HepG2 (cell line): ENCODE results near the gene CCDC120. TPM values are rescaled to one million over a fixed set of nuclear protein-coding genes. Genes with fewer than 3 reads are reported as not detected.

Source experiments
- BORCS8-MEF2B ChIP-seq: sonication (generic); formaldehyde crosslinking; IDR thresholded peaks from 2 replicates; pipeline ENCODE4 v1.8.0; 2022; ENCODE audit warnings: mild to moderate bottlenecking, missing genetic modification reagents
- DNMT1 ChIP-seq: sonication (generic); formaldehyde crosslinking; IDR thresholded peaks from 2 replicates; pipeline ENCODE4 v1.5.1; 2020; ENCODE audit warnings: mild to moderate bottlenecking, missing genetic modification reagents
- ELF4 ChIP-seq: sonication (generic); formaldehyde crosslinking; IDR thresholded peaks from 2 replicates; pipeline ENCODE4 v1.5.0; 2020; ENCODE audit warnings: missing genetic modification reagents, mild to moderate bottlenecking, moderate library complexity, borderline replicate concordance
- MED1 ChIP-seq: sonication (generic); formaldehyde crosslinking; IDR thresholded peaks from 2 replicates; pipeline ENCODE4 v1.4.0; 2020; ENCODE audit warnings: missing genetic modification reagents
- MYNN ChIP-seq: sonication (generic); formaldehyde crosslinking; IDR thresholded peaks from 2 replicates; pipeline ENCODE4 v1.4.0; 2020; ENCODE audit warnings: mild to moderate bottlenecking, low read depth, missing genetic modification reagents
- MZF1 ChIP-seq: sonication (generic); formaldehyde crosslinking; IDR thresholded peaks from 2 replicates; pipeline ENCODE4 v1.8.1; 2023; ENCODE audit warnings: mild to moderate bottlenecking, missing genetic modification reagents, borderline replicate concordance
- RARA ChIP-seq: IDR thresholded peaks from 2 replicates; pipeline ENCODE4 v1.6.1; 2016; ENCODE audit warnings: missing genetic modification reagents, missing compliant biosample characterization
- RNF2 ChIP-seq: fragments of 450-650 bp; conservative IDR thresholded peaks from 2 replicates; pipeline ENCODE4 v1.6.1; 2016; ENCODE audit warnings: low read depth
- TBX3 ChIP-seq: fragments of 450-650 bp; IDR thresholded peaks from 2 replicates; pipeline ENCODE4 v1.6.1; 2017; ENCODE audit warnings: antibody characterized with exemption, mild to moderate bottlenecking, inconsistent platforms, borderline replicate concordance
- TOPORS ChIP-seq: sonication (generic); formaldehyde crosslinking; IDR thresholded peaks from 2 replicates; pipeline ENCODE4 v1.8.0; 2023; ENCODE audit warnings: mild to moderate bottlenecking, missing genetic modification reagents
- ZEB1 ChIP-seq: IDR thresholded peaks from 2 replicates; pipeline ENCODE4 v1.6.1; 2012; ENCODE audit warnings: mild to moderate bottlenecking, low read depth, inconsistent platforms; ENCODE audit not compliant: insufficient replicate concordance
- ZFP90 ChIP-seq: sonication (generic); formaldehyde crosslinking; IDR thresholded peaks from 2 replicates; pipeline ENCODE4 v1.8.0; 2022; ENCODE audit warnings: missing genetic modification reagents, mild to moderate bottlenecking, inconsistent platforms, borderline replicate concordance
- ZFX ChIP-seq: sonication (generic); formaldehyde crosslinking; IDR thresholded peaks from 2 replicates; pipeline ENCODE4 v1.4.0; 2020; ENCODE audit warnings: mild to moderate bottlenecking, low read depth, missing genetic modification reagents, moderate library complexity
- ZNF264 ChIP-seq: sonication (generic); formaldehyde crosslinking; IDR thresholded peaks from 2 replicates; pipeline ENCODE4 v1.4.0; 2020; ENCODE audit warnings: missing genetic modification reagents
- ZNF577 ChIP-seq: sonication (generic); formaldehyde crosslinking; IDR thresholded peaks from 2 replicates; pipeline ENCODE4 v1.4.0; 2020; ENCODE audit warnings: mild to moderate bottlenecking, low read depth, missing genetic modification reagents, borderline replicate concordance
- polyA plus RNA-seq, 8 experiments: library from polyadenylated mRNA; depleted of rRNA in 3 of 8; stranded (reverse) in 7 of 8; unstranded in 1 of 8; fragments of >200 nt; fragmentation: Illumina TruSeq in 4 of 8; extraction: Trizol in 4 of 8; gene quantifications; 2 replicates each; pipeline versions ENCODE4 v1.2.1 to v1.2.3, GENCODE V29; 2011 to 2016; ENCODE audit warnings: low read depth in 4 of 8, missing spikeins in 1 of 8, mixed read lengths in 1 of 8; ENCODE audit not compliant: insufficient read depth in 1 of 8
- total RNA-seq, 5 experiments: library from RNA; depleted of rRNA; stranded (reverse); fragments of >200 nt; fragmentation: Illumina TruSeq; extraction: Trizol; gene quantifications; 2 replicates each; pipeline ENCODE4 v1.2.3, GENCODE V29; 2016; ENCODE audit warnings: low read depth in 1 of 5
- TF ChIP-seq, protein P1 (sequence below): sonication (generic); formaldehyde crosslinking; IDR thresholded peaks from 2 replicates; pipeline ENCODE4 v1.4.0; 2020; ENCODE audit warnings: missing genetic modification reagents; ENCODE audit errors: not compliant biosample characterization
- TF ChIP-seq, protein P2 (sequence below), 2 experiments: sonication (generic) in 1 of 2; formaldehyde crosslinking in 1 of 2; IDR thresholded peaks; 2 replicates each; pipeline versions ENCODE4 v1.4.0 to v1.6.1; 2016 to 2020; ENCODE audit warnings: borderline replicate concordance in 1 of 2, low read depth in 1 of 2, mild to moderate bottlenecking in 1 of 2, missing genetic modification reagents in 1 of 2
- TF ChIP-seq, protein P3 (sequence below): sonication (generic); formaldehyde crosslinking; IDR thresholded peaks from 2 replicates; pipeline ENCODE4 v1.4.0; 2020; ENCODE audit warnings: missing genetic modification reagents
- TF ChIP-seq, protein P4 (sequence below): sonication (generic); formaldehyde crosslinking; IDR thresholded peaks from 2 replicates; pipeline ENCODE4 v1.8.1; 2023; ENCODE audit warnings: mild to moderate bottlenecking, inconsistent platforms, moderate library complexity, missing genetic modification reagents, borderline replicate concordance
- TF ChIP-seq, protein P5 (sequence below): sonication (generic); IDR thresholded peaks from 2 replicates; pipeline ENCODE4 v1.6.1; 2016; ENCODE audit warnings: low read depth, borderline replicate concordance
- TF ChIP-seq, protein P6 (sequence below): IDR thresholded peaks from 2 replicates; pipeline ENCODE4 v1.6.1; 2018; ENCODE audit warnings: missing genetic modification reagents, mild to moderate bottlenecking, missing compliant biosample characterization

The CCDC120 gene
- total and polyA plus RNA-seq, 2 of the 13 experiments (the other 11 are each of a cell fraction or from before 2014, with no cell fraction given), result 0.89 to 3.2 TPM

DNA sequence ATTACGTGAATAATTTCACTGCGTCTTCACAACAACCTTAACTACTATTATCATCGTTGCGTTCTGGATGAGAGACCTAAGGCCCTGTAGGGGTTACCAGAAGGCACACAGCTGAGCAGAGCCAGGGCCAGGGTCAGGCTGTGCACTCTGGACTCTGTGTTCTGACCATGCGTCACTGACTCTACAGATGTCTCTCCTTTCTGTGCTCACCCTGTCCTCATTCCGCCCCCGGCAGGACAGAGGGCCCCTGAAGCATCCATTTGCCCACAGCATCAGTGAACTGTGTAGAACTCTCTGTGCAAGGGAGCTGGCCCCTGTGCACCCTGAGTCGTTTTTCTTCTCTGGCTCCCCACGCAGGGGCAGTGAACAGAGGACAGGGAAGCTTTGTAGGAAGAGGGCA, 43.4 kb downstream of the CCDC120 start (continued):
- TF ChIP-seq MED1 (CRISPR knock-in tag) (0 out of 2 replicates have a peak, but pooled peaks have one; percentile 24), RARA (CRISPR knock-in tag) (peak; percentile 77), RNF2 (no peak), TOPORS (no peak), ZFX (peak; percentile 55), ZEB1 (no peak), BORCS8-MEF2B (CRISPR knock-in tag) (no peak), MZF1 (CRISPR knock-in tag) (no peak), ZNF577 (CRISPR knock-in tag) (no peak), TBX3 (no peak), MYNN (CRISPR knock-in tag) (no peak), ELF4 (CRISPR knock-in tag) (no peak), ZFP90 (CRISPR knock-in tag) (no peak), DNMT1 (CRISPR knock-in tag) (no peak), ZNF264 (no peak)
- TF ChIP-seq, protein P1, sequence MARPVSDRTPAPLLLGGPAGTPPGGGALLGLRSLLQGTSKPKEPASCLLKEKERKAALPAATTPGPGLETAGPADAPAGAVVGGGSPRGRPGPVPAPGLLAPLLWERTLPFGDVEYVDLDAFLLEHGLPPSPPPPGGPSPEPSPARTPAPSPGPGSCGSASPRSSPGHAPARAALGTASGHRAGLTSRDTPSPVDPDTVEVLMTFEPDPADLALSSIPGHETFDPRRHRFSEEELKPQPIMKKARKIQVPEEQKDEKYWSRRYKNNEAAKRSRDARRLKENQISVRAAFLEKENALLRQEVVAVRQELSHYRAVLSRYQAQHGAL, result no peak
- TF ChIP-seq, protein P2, sequence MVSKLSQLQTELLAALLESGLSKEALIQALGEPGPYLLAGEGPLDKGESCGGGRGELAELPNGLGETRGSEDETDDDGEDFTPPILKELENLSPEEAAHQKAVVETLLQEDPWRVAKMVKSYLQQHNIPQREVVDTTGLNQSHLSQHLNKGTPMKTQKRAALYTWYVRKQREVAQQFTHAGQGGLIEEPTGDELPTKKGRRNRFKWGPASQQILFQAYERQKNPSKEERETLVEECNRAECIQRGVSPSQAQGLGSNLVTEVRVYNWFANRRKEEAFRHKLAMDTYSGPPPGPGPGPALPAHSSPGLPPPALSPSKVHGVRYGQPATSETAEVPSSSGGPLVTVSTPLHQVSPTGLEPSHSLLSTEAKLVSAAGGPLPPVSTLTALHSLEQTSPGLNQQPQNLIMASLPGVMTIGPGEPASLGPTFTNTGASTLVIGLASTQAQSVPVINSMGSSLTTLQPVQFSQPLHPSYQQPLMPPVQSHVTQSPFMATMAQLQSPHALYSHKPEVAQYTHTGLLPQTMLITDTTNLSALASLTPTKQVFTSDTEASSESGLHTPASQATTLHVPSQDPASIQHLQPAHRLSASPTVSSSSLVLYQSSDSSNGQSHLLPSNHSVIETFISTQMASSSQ (IDR thresholded peaks at IDR 0.05; ENCODE audit: low read depth), result no peak
- TF ChIP-seq, protein P2 (CRISPR knock-in tag; IDR thresholded peaks at IDR 0.05; ENCODE audit: borderline replicate concordance), result no peak
- TF ChIP-seq, protein P3, sequence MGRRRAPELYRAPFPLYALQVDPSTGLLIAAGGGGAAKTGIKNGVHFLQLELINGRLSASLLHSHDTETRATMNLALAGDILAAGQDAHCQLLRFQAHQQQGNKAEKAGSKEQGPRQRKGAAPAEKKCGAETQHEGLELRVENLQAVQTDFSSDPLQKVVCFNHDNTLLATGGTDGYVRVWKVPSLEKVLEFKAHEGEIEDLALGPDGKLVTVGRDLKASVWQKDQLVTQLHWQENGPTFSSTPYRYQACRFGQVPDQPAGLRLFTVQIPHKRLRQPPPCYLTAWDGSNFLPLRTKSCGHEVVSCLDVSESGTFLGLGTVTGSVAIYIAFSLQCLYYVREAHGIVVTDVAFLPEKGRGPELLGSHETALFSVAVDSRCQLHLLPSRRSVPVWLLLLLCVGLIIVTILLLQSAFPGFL (CRISPR knock-in tag), result no peak
- TF ChIP-seq, protein P4, sequence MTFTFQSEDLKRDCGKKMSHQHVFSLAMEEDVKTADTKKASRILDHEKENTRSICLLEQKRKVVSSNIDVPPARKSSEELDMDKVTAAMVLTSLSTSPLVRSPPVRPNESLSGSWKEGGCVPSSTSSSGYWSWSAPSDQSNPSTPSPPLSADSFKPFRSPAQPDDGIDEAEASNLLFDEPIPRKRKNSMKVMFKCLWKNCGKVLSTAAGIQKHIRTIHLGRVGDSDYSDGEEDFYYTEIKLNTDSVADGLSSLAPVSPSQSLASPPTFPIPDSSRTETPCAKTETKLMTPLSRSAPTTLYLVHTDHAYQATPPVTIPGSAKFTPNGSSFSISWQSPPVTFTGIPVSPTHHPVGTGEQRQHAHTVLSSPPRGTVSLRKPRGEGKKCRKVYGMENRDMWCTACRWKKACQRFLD, result no peak
- TF ChIP-seq, protein P5, sequence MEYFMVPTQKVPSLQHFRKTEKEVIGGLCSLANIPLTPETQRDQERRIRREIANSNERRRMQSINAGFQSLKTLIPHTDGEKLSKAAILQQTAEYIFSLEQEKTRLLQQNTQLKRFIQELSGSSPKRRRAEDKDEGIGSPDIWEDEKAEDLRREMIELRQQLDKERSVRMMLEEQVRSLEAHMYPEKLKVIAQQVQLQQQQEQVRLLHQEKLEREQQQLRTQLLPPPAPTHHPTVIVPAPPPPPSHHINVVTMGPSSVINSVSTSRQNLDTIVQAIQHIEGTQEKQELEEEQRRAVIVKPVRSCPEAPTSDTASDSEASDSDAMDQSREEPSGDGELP, result peak; percentile 94
- TF ChIP-seq, protein P6, sequence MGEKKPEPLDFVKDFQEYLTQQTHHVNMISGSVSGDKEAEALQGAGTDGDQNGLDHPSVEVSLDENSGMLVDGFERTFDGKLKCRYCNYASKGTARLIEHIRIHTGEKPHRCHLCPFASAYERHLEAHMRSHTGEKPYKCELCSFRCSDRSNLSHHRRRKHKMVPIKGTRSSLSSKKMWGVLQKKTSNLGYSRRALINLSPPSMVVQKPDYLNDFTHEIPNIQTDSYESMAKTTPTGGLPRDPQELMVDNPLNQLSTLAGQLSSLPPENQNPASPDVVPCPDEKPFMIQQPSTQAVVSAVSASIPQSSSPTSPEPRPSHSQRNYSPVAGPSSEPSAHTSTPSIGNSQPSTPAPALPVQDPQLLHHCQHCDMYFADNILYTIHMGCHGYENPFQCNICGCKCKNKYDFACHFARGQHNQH (CRISPR knock-in tag), result no peak
